A549 (cell line): ENCODE data around the gene HSPBP1. TPM values are rescaled to one million over a fixed set of nuclear protein-coding genes. Genes with fewer than 3 reads are reported as not detected.
A peak's percentile ranks its signal among the peaks of the same experiment; 100 is the strongest.

Experiments
- ATAC-seq, 2 experiments: fragments of 200-7000 bp in 1 of 2; fragments of >200 bp in 1 of 2; cut with Nextera tagmentation in 1 of 2; cut with Tn5 transposase in 1 of 2; 3 replicates each; pipeline versions ENCODE4 v1.8.0 to v1.9.1; 2018 to 2020; ENCODE audit warnings: mild to moderate bottlenecking in 1 of 2, moderate library complexity in 1 of 2
- CTCF ChIA-PET: fragments of 300-600 bp; sonication (Branson Sonifier 250); formaldehyde crosslinking; extraction: SDS; loops from one replicate; lab custom pipeline; 2021; ENCODE audit warnings: antibody characterized with exemption, inconsistent platforms; lab: Yijun Ruan, JAX
- POLR2A ChIA-PET: fragments of 350-600 bp; formaldehyde crosslinking; extraction: SDS; loops from one replicate; lab custom pipeline; 2021; ENCODE audit warnings: antibody characterized with exemption, inconsistent platforms; lab: Yijun Ruan, JAX
- DNase-seq, 2 experiments: peaks; one replicate each; pipeline versions ENCODE4 v3.0.0 to v3.0.0-alpha.2; 2011 to 2016; ENCODE audit warnings: low read depth in 1 of 2, low spot score in 1 of 2
- FAIRE-seq: peaks from 2 replicates; lab custom pipeline; 2011; peaks lifted over from hg19 to GRCh38; lab: Jason Lieb, UNC
- H3K27ac ChIP-seq, 2 experiments: fragments of >200 bp; sonication (Bioruptor Twin); formaldehyde crosslinking; 3 replicates each; pipeline ENCODE4 v1.5.1; 2016 to 2017
- H3K4me1 ChIP-seq: fragments of >200 bp; sonication (Bioruptor Twin); formaldehyde crosslinking; 3 replicates; pipeline ENCODE4 v1.6.1; 2016
- H3K4me2 ChIP-seq: fragments of >200 bp; sonication (Bioruptor Twin); formaldehyde crosslinking; 3 replicates; pipeline ENCODE4 v1.6.1; 2016
- H3K4me3 ChIP-seq: fragments of >200 bp; sonication (Bioruptor Twin); formaldehyde crosslinking; 3 replicates; pipeline ENCODE4 v1.5.1; 2016
- H3K9me3 ChIP-seq: fragments of >200 bp; sonication (Bioruptor Twin); formaldehyde crosslinking; 3 replicates; pipeline ENCODE4 v1.6.1; 2016
- BHLHE40 ChIP-seq: IDR thresholded peaks from 2 replicates; pipeline ENCODE4 v1.6.1; 2012; ENCODE audit warnings: low read depth, low read length, inconsistent platforms
- CHD2 ChIP-seq: fragments of 150-350 bp; IDR thresholded peaks from 2 replicates; pipeline ENCODE4 v1.6.1; 2014; ENCODE audit warnings: low read length; ENCODE audit not compliant: partially characterized antibody
- CHD4 ChIP-seq: fragments of 200-600 bp; sonication (generic); IDR thresholded peaks from 2 replicates; pipeline ENCODE4 v1.6.1; 2016; ENCODE audit warnings: antibody characterized with exemption, mild to moderate bottlenecking, borderline replicate concordance
- EHF ChIP-seq: fragments of 250-450 bp; sonication (Bioruptor Pico); IDR thresholded peaks from 2 replicates; pipeline ENCODE4 v1.5.0; 2020; ENCODE audit warnings: mild to moderate bottlenecking
- EHMT2 ChIP-seq: fragments of 200-600 bp; sonication (generic); IDR thresholded peaks from 2 replicates; pipeline ENCODE4 v1.6.1; 2016; ENCODE audit warnings: antibody characterized with exemption, low read depth, mild to moderate bottlenecking, moderate library complexity
- ESRRA ChIP-seq: fragments of 150-350 bp; IDR thresholded peaks from 2 replicates; pipeline ENCODE4 v1.6.1; 2014; ENCODE audit warnings: mild to moderate bottlenecking, low read length, borderline replicate concordance
- FOXS1 ChIP-seq: fragments of 250-450 bp; sonication (Bioruptor Pico); IDR thresholded peaks from 2 replicates; pipeline ENCODE4 v1.5.0; 2020; ENCODE audit warnings: mild to moderate bottlenecking, moderate library complexity
- HOXA7 ChIP-seq: fragments of 250-450 bp; sonication (Bioruptor Pico); IDR thresholded peaks from 2 replicates; pipeline ENCODE4 v1.5.0; 2020; ENCODE audit warnings: mild to moderate bottlenecking, moderate library complexity
- HOXB13 ChIP-seq: fragments of 250-450 bp; sonication (Bioruptor Pico); IDR thresholded peaks from 2 replicates; pipeline ENCODE4 v1.5.0; 2020; ENCODE audit warnings: low read depth, mild to moderate bottlenecking, moderate library complexity
- HOXB5 ChIP-seq: fragments of 250-450 bp; sonication (Bioruptor Pico); IDR thresholded peaks from 2 replicates; pipeline ENCODE4 v1.5.0; 2020; ENCODE audit warnings: mild to moderate bottlenecking, moderate library complexity
- MAFK ChIP-seq: fragments of 450-650 bp; IDR thresholded peaks from 2 replicates; pipeline ENCODE4 v1.6.1; 2014; ENCODE audit not compliant: partially characterized antibody
- MYC ChIP-seq: IDR thresholded peaks from 2 replicates; pipeline ENCODE4 v1.6.1; 2012; ENCODE audit warnings: mild to moderate bottlenecking, inconsistent platforms, low read length, improper control_type of control experiment, borderline replicate concordance
- NPAS2 ChIP-seq: fragments of 250-450 bp; sonication (Bioruptor Pico); IDR thresholded peaks from 2 replicates; pipeline ENCODE4 v1.8.0; 2022; ENCODE audit warnings: mild to moderate bottlenecking, moderate library complexity, borderline replicate concordance
- POLR2AphosphoS2 ChIP-seq: conservative IDR thresholded peaks from 2 replicates; pipeline ENCODE4 v1.6.1; 2012; ENCODE audit warnings: low read length, improper control_type of control experiment, inconsistent platforms
- RAD21 ChIP-seq, 2 experiments: fragments of >200 bp in 1 of 2; sonication (Bioruptor Twin) in 1 of 2; formaldehyde crosslinking in 1 of 2; IDR thresholded peaks in 1 of 2; conservative IDR thresholded peaks in 1 of 2; 2 replicates in 1 of 2; 3 replicates in 1 of 2; pipeline ENCODE4 v1.6.1; 2012 to 2018; ENCODE audit warnings: inconsistent platforms in 1 of 2
- ZNF302 ChIP-seq: fragments of 250-450 bp; sonication (Bioruptor Pico); IDR thresholded peaks from 2 replicates; pipeline ENCODE4 v1.9.0; 2021; ENCODE audit warnings: inconsistent platforms, mild to moderate bottlenecking, moderate library complexity
- WGBS: methylation state at CpG from one replicate; pipeline ENCODE4 v1.1.6; 2017; ENCODE audit errors: missing lambda C conversion rate; 5-methylcytosine and 5-hydroxymethylcytosine counted together
- polyA plus RNA-seq, 4 experiments: library from polyadenylated mRNA; depleted of rRNA in 3 of 4; stranded (reverse); fragments of >200 nt; fragmentation: RNase III in 1 of 4; extraction: RNeasy Plus Mini Kit Qiagen cat#74134 plus additional on column Dnase treatment in 1 of 4; gene quantifications; 2 replicates in 3 of 4; 3 replicates in 1 of 4; pipeline ENCODE4 v1.2.3, GENCODE V29; 2011 to 2017
- TF ChIP-seq, protein P1 (sequence below): IDR thresholded peaks from 2 replicates; pipeline ENCODE4 v1.6.1; 2012
- TF ChIP-seq, protein P2 (sequence below): fragments of 200-600 bp; sonication (generic); IDR thresholded peaks from 2 replicates; pipeline ENCODE4 v1.6.1; 2016; ENCODE audit warnings: antibody characterized with exemption, mild to moderate bottlenecking, moderate library complexity
- TF ChIP-seq, protein P3 (sequence below): fragments of 450-650 bp; IDR thresholded peaks from 2 replicates; pipeline ENCODE4 v1.6.1; 2014; ENCODE audit warnings: antibody characterized with exemption
- TF ChIP-seq, protein P4 (sequence below): fragments of >200 bp; sonication (Bioruptor Twin); formaldehyde crosslinking; IDR thresholded peaks from 2 replicates; pipeline ENCODE4 v1.6.1; 2016
- TF ChIP-seq, protein P5 (sequence below): fragments of 150-350 bp; IDR thresholded peaks from 2 replicates; pipeline ENCODE4 v1.6.1; 2014; ENCODE audit warnings: low read depth, mild to moderate bottlenecking, low read length

The HSPBP1 gene
- polyA plus RNA-seq, 2 of the 4 experiments (the other 2 are of a cell fraction), result 52.1 to 121 TPM

GRCh38 chr19:55304980-55305379 lies 25.1 kb upstream of the HSPBP1 start:
- CTCF ChIA-PET, result interaction anchor here (0.8 to 10.1 kb wide), 6 partner anchors 13 to 178 kb away, joined by 3 to 306 read pairs (median 10); partner anchors contain the start of genes KMT5C, TMEM150B and TMEM238
- Histone ChIP-seq H3K27ac (no peak overlapping the region), H3K4me2 (no peak overlapping the region), H3K9me3 (no peaks in the 10 kb centered on the region), H3K4me1 (peaks cover 6% of the 10 kb centered on the region; the same call in 2 of the 3 replicates), H3K4me3 (no peak overlapping the region)
- POLR2A ChIA-PET, result interaction anchor here (1.0 kb wide), 1 partner anchor 34 kb away, joined by 3 read pairs; no protein-coding TSS in a partner anchor
- FAIRE-seq, result no peak
- ATAC-seq, result peak in 1 of 2 experiments; percentile 1; a peak in 1 of 6 replicates
- no peak for DNase-seq
- TF ChIP-seq, protein P1, sequence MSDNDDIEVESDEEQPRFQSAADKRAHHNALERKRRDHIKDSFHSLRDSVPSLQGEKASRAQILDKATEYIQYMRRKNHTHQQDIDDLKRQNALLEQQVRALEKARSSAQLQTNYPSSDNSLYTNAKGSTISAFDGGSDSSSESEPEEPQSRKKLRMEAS, result no peak
- TF ChIP-seq HOXA7 (CRISPR knock-in tag) (no peak), MAFK (no peak), ZNF302 (CRISPR knock-in tag) (no peak), NPAS2 (CRISPR knock-in tag) (no peak), POLR2AphosphoS2 (no peak), HOXB5 (CRISPR knock-in tag) (no peak), CHD2 (no peak), CHD4 (no peak), ESRRA (no peak), RAD21 (conservative IDR thresholded peaks at IDR 0.05 in 1 of 2, IDR thresholded peaks at IDR 0.05 in 1 of 2) (no peak), BHLHE40 (no peak), MYC (no peak), EHF (CRISPR knock-in tag) (no peak), EHMT2 (no peak), FOXS1 (CRISPR knock-in tag) (no peak), HOXB13 (CRISPR knock-in tag) (no peak)
- TF ChIP-seq, protein P2, sequence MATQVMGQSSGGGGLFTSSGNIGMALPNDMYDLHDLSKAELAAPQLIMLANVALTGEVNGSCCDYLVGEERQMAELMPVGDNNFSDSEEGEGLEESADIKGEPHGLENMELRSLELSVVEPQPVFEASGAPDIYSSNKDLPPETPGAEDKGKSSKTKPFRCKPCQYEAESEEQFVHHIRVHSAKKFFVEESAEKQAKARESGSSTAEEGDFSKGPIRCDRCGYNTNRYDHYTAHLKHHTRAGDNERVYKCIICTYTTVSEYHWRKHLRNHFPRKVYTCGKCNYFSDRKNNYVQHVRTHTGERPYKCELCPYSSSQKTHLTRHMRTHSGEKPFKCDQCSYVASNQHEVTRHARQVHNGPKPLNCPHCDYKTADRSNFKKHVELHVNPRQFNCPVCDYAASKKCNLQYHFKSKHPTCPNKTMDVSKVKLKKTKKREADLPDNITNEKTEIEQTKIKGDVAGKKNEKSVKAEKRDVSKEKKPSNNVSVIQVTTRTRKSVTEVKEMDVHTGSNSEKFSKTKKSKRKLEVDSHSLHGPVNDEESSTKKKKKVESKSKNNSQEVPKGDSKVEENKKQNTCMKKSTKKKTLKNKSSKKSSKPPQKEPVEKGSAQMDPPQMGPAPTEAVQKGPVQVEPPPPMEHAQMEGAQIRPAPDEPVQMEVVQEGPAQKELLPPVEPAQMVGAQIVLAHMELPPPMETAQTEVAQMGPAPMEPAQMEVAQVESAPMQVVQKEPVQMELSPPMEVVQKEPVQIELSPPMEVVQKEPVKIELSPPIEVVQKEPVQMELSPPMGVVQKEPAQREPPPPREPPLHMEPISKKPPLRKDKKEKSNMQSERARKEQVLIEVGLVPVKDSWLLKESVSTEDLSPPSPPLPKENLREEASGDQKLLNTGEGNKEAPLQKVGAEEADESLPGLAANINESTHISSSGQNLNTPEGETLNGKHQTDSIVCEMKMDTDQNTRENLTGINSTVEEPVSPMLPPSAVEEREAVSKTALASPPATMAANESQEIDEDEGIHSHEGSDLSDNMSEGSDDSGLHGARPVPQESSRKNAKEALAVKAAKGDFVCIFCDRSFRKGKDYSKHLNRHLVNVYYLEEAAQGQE, result no peak
- TF ChIP-seq, protein P3, sequence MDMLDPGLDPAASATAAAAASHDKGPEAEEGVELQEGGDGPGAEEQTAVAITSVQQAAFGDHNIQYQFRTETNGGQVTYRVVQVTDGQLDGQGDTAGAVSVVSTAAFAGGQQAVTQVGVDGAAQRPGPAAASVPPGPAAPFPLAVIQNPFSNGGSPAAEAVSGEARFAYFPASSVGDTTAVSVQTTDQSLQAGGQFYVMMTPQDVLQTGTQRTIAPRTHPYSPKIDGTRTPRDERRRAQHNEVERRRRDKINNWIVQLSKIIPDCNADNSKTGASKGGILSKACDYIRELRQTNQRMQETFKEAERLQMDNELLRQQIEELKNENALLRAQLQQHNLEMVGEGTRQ, result no peak
- TF ChIP-seq, protein P4, sequence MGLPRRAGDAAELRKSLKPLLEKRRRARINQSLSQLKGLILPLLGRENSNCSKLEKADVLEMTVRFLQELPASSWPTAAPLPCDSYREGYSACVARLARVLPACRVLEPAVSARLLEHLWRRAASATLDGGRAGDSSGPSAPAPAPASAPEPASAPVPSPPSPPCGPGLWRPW, result no peak
- 79% methylated on average over 14 of the region's 14 CpGs for WGBS

DNA sequence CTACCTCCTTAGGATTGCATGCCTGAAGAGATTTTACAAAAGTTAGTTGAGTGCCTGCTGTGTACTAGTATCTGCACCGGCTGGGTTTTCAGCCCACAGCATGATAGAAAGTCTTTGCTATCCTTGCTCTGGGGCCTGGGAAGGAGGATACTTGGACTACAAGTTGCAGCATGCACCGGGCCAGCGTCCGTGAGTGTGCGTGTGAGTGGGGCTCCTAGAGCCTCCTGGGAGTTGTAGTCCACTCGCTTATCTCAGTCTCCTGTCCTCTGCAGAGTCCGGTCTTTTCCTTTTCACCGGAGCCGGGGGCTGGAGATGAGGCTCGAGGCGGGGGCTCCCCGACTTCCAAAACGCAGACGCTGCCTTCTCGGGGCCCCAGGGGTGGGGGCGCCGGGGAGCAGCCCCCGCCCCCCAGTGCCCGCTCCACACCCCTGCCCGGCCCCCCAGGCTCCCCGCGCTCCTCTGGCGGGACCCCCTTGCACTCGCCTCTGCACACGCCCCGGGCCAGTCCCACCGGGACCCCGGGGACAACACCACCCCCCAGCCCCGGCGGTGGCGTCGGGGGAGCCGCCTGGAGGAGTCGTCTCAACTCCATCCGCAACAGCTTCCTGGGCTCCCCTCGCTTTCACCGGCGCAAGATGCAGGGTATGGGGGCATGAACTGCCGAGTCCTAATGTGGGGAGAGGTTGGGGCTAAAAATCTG lies 24.5 kb upstream of the HSPBP1 start:
- TF ChIP-seq, protein P5, sequence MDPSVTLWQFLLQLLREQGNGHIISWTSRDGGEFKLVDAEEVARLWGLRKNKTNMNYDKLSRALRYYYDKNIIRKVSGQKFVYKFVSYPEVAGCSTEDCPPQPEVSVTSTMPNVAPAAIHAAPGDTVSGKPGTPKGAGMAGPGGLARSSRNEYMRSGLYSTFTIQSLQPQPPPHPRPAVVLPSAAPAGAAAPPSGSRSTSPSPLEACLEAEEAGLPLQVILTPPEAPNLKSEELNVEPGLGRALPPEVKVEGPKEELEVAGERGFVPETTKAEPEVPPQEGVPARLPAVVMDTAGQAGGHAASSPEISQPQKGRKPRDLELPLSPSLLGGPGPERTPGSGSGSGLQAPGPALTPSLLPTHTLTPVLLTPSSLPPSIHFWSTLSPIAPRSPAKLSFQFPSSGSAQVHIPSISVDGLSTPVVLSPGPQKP, result no peak
- TF ChIP-seq, protein P2, result no peak
- H3K4me1 ChIP-seq, result peaks cover 6% of the 10 kb centered on the region; the same call in 2 of the 3 replicates
- FAIRE-seq (no peak), DNase-seq (peak; percentile 66 to 85), ATAC-seq (peak; percentile 58 to 80; a peak in 5 of 6 replicates)
- H3K4me3 ChIP-seq, result no peak overlapping the region
- H3K4me2 ChIP-seq, result no peak overlapping the region
- no peaks in the 10 kb centered on the region for H3K9me3 ChIP-seq
- CTCF ChIA-PET, result interaction anchor here (0.8 to 10.1 kb wide), 8 partner anchors 12 to 179 kb away, joined by 3 to 306 read pairs (median 12); partner anchors contain the start of genes GARIN5B, KMT5C, TMEM150B and TMEM238
- H3K27ac ChIP-seq, result no peak overlapping the region
- WGBS, result 86% methylated on average over 22 of the region's 39 CpGs
- POLR2A ChIA-PET, result interaction anchor here (1.0 kb wide), 1 partner anchor 35 kb away, joined by 3 read pairs; no protein-coding TSS in a partner anchor
